ENCODE data around the gene LMNB1.

The LMNB1 gene

DNA sequence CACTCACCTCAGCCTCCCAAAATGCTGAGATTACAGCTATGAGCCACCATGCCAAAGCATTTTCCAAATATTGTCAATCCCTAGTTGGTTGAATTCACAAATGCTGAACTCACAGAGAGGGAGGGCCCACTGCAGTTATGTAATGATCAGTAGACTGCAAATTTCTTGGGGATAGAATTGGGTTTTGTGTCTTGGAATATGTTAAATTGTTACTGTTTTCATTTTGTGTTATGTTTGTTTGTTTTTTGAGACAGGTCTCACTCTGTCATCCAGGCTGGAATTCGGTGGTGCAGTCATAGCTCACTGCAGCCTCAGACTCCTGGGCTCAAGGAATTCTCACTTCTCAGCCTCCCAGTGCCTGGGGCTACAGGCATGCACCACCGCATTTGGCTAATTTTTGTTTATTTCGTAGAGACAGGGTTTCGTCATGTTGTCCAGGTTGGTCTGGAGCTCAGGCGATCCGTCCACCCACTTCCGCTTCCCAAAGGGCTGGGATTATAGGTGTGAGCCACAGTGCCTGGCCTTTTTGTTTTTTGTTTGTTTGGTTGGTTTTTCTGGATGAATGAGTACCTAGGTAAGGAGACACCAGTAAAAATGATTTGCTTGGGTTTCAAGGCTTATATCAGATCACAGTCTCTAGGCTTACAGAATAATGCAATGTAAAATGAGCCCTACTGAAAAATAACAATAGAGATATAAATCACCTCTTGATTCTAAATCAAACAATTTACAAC lies 31.5 kb upstream of the LMNB1 start:
- no peak for DNase-seq (ENCODE audit: low read depth)
- TF ChIP-seq, protein P1, sequence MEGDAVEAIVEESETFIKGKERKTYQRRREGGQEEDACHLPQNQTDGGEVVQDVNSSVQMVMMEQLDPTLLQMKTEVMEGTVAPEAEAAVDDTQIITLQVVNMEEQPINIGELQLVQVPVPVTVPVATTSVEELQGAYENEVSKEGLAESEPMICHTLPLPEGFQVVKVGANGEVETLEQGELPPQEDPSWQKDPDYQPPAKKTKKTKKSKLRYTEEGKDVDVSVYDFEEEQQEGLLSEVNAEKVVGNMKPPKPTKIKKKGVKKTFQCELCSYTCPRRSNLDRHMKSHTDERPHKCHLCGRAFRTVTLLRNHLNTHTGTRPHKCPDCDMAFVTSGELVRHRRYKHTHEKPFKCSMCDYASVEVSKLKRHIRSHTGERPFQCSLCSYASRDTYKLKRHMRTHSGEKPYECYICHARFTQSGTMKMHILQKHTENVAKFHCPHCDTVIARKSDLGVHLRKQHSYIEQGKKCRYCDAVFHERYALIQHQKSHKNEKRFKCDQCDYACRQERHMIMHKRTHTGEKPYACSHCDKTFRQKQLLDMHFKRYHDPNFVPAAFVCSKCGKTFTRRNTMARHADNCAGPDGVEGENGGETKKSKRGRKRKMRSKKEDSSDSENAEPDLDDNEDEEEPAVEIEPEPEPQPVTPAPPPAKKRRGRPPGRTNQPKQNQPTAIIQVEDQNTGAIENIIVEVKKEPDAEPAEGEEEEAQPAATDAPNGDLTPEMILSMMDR (IDR thresholded peaks at IDR 0.05; ENCODE audit: low read length, missing control alignments) = no peak
- no peak overlapping the region for H3K4me3 ChIP-seq (replicated peaks; ENCODE audit: low read depth, low read length)

DNA sequence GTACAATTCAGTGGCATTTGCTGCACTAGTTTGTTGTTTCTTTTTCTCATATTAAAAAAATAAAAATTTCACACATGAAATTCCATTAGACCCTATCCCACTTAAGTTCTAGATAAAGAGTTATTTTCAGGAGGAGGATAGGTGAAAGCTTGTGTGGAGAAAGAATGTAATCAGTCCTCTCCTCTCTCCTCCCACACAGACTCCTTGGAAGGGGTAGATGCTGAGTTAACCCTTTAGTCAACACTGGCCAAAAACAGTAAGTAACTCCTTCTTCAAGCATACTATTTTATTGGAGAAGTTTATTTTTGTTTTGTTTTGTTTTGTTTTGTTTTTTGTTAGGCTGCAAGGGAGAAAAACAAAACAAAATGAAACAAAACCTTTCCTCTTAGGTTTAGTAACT lies 30.6 kb upstream of the LMNB1 start:
- no peak overlapping the region for H3K4me3 ChIP-seq (replicated peaks; ENCODE audit: low read depth, low read length)
- DNase-seq (ENCODE audit: low read depth) = no peak
- TF ChIP-seq, protein P1 (IDR thresholded peaks at IDR 0.05; ENCODE audit: low read length, missing control alignments) = no peak

DNA sequence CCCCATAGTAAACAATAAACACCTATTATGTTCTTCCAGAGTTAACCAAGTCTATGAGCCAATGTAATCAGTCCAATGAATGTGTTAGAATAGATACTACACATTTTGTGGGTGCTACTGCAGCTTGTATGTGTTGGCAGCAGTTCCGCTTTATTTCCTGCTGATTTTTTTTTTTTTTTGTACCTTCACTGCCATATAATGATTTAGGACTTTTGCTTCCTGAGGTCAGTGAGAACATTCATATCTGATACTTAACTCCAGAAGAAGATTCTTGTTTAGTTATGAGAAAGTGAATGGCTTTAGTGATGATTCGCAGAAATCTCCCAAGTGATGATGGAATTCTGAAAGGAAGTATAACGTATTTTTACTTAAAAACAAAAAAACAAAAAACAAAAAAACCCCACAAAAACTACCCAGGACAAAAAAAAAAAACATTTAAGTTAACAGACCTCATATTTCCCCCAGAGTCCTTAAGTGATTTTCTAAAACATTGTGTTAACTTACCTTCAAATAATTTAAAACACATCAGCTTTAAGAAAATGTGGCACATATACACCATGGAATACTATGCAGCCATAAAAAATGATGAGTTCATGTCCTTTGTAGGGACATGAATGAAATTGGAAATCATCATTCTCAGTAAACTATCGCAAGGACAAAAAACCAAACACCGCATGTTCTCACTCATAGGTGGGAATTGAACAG lies 24.7 kb upstream of the LMNB1 start:
- no peak for DNase-seq (ENCODE audit: low read depth)
- H3K4me3 ChIP-seq (replicated peaks; ENCODE audit: low read depth, low read length) = no peak overlapping the region
- TF ChIP-seq, protein P1 (IDR thresholded peaks at IDR 0.05; ENCODE audit: low read length, missing control alignments) = no peak

DNA sequence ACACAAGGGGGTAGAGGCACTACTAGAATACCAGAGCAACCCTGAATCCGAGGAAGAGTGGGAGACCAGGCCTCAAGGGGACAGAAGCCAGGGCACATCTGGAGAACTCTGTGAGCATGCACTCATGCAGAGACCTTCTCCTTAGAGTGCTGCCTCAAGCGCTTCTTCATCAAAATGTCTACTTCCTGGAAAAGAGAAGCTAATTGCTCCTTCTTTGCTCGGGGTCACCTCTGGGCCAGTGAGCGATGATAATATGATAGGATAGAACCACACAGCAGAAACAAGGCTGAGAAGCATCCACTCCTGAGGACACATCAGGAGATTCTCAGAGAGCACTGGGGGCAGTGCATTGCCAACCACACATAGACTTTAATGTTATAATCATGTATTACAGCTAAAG lies 23.7 kb upstream of the LMNB1 start:
- TF ChIP-seq, protein P1 (IDR thresholded peaks at IDR 0.05; ENCODE audit: low read length, missing control alignments) = no peak
- no peak overlapping the region for H3K4me3 ChIP-seq (replicated peaks; ENCODE audit: low read depth, low read length)
- DNase-seq (ENCODE audit: low read depth) = no peak

DNA sequence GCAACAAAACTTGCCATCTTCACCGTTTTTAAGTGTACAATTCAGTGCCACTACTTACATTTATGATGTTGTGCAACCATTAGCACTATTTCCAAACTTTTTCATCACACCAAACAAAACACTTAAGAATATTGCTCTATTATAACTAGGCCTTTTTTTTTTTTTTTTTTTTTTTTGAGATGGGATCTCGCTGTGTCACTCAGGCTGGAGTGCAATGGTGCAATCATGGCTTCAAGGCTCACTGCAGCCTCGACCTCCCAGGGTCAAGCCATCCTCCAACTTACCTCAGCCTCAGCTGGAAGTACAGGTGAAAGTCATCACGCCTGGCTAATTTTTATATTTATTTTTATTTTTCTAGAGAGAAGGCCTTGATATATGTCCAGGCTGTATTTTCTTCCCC lies 22.3 kb upstream of the LMNB1 start:
- no peak overlapping the region for H3K4me3 ChIP-seq (replicated peaks; ENCODE audit: low read depth, low read length)
- DNase-seq (ENCODE audit: low read depth) = no peak
- TF ChIP-seq, protein P1 (IDR thresholded peaks at IDR 0.05; ENCODE audit: low read length, missing control alignments) = no peak

DNA sequence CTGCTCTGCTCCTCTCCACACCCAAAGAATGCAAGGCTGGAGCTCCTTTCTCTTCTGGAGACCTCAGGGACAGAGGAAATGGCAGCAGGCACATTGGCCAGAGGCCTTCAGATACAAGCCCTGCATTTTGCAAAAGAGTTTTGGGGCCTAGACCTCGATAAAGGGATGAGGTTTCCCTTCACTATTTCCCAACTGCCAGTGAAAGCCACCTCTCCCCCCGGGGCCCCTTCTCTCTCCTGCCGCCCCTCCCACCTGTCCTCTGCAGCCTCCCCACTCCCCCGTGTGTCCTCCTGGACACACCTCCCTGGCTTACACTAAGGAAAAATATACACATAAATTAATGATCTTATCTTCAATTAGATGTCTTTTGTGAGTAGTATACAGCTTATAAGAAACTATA lies 21.3 kb upstream of the LMNB1 start:
- TF ChIP-seq, protein P1 (IDR thresholded peaks at IDR 0.05; ENCODE audit: low read length, missing control alignments) = no peak
- DNase-seq (ENCODE audit: low read depth) = no peak
- no peak overlapping the region for H3K4me3 ChIP-seq (replicated peaks; ENCODE audit: low read depth, low read length)

Data from fibroblast of pulmonary artery (primary cell).